GM19238 (cell line): ENCODE measurements around the gene ZNF514.
"Not testable (repeated sequence)": the region's sequence is repeated elsewhere in the genome, so short reads cannot be mapped to it uniquely, and the experiment has no call there.

ENCODE experiments used
- DNase-seq: peaks from one replicate; pipeline ENCODE4 v3.0.0; 2011; ENCODE audit warnings: low spot score; ENCODE audit not compliant: insufficient read length

ZNF514 gene

DNA sequence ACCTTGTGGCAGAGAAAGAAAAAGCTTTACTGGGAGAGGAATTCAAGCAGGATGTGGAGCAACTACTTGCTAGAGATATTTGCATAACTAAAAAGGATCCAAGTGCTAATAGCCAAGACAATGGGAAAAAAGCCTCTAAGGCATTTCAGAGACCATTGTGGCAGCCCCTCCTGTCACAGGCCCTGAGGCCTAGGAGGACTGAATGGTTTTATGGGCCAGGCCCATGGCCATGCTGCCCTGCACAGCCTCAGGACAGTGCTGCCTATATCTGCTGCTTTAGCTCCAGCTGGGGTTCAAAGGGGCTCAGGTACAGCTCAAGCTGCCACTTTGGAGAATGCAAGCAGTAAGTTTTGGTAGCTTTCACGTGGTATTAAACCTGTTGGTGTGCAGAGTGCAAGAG lies 20.9 kb downstream of the ZNF514 start:
- DNase-seq, result no peak

DNA sequence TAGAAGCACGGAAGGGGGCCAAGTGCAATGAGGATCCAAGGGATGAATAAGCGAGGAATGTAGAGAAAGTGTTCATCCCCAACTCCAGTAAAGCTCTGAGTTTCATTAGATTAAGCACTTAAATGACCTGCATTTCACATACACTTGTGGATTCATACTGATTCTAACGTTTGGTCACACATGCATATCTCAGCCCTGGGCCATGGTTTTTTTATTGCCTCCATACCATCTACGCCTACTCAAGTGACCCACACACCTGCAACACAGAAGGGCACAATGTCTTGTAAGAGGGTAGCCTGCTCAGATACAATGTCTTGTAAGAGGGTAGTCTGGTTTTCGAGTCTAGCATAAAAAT lies 37.5 kb downstream of the ZNF514 start:
- DNase-seq, result no peak

DNA sequence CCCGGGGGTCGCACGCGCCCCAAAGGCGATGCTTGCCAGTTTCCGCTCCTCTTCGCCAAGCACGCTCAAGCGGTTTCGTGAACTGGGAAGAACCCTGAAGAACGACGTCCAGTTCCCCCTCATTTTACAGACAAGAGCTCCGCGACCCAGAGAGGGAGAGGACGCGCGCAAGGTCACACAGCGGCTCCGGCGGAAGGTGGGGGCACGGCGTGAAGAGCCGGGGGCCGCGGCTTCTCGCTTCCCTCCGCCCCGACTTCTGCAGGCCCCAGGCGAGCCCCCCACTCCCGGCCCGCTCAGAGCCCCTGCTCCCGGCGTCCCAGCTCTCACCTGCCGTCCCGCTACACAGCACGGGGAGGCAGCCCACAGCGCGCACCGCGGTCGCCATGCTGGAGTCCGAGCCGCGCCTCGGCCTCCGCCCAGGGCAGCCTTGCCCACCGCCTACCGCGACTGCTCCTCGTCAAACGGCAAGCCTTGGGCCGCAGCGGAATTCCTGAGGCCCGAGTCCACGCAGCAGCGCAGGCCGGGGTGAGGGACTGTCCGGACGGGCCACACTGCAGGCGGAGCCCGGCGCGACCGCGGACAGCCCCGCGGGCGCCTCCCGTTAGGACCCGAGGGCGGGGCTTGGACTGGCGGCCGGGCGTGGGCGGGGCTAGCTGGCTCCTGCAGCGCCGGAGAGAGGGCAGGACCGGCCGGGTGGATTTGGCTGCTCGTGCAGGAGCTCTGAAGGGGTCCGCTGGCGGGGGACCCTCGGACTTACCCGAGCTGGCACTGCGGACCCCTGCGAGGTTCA lies 38.0 kb downstream of the ZNF514 start, which contains the start of gene MRPS5:
Gene MRPS5 (minus strand): TSS at position 402 of the 790 bp plus-strand sequence. CDS start 17 bp downstream, at position 385.
- DNase-seq, result peak; percentile 93

DNA sequence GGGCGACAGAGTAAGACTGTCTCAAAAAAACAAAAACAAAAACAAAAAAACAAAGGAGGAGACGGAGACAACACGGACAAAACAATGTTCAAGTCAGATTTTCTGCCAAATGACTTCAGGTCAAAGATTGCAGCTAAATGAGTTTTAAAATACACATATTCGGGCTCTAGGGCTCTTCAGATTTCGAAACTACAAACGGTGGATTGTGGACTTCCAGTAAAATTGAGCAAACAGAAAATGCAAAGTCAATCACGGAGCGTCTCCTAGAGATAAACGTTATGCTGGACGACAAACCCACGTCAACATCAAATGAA lies 38.6 kb downstream of the ZNF514 start:
- no peak for DNase-seq

DNA sequence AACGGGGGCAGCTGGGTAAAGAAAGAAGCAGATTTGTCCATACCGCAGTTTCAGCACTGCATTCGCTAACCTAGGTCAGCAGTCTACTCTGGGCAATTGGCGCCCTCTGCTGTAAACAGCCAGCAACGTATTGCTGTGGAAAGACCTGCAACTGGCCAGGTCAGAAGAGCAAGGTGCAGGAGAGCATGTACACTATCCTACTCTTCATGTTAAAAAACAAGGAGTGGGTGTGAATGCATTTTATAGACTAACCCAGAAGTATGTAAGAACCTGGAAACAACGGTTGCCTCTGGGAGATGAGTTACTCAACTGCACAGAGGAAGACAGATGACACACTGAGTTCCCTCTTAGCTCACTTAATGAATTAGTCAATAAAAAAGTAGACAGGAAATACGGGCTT lies 44.2 kb downstream of the ZNF514 start:
- DNase-seq, result peak; percentile 45

DNA sequence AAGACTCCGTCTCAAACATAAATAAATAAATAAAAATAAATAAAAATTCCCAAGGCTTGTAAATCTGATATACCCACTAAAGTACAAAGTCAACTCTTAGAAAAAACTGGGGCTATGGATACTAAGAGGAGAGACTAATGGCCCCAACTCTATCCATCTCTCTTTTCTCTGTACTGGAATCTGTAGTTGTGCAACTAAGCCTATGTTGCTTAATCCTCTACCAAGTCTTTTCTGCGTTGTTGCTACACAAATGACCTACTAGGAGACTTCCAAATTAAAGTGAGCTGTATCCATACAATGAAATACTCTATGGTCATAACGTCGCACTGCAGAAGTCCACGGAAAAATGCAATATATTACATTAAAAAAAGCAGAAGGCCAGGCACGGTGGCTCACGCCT lies 46.2 kb downstream of the ZNF514 start:
- DNase-seq, result no peak

- no peak for DNase-seq
Measured at GRCh38 chr2:95110395-95110794, 49.3 kb downstream of the ZNF514 start.

GRCh38 chr2:95109260-95109659 lies 50.4 kb downstream of the ZNF514 start:
- no peak for DNase-seq

GRCh38 chr2:95106081-95106480 lies 53.6 kb downstream of the ZNF514 start:
- DNase-seq, result no peak

DNA sequence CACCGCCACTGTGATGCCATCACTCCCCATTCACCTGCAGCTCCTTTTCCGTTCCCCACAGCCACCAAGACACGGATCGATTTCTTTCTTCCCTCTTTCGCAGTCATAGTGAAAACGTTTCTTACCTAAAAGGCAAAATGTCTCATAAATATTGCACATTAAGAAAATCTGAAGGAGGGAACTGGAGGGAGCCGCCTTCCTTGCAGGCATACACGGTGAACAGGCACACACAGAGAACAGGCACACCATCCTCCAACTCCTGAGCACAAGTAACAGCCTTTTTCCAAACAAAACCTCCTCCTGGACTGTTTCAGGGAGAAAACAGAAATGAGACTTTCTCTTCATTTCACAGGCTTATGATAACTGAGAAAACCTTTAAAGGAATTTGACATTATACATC lies 55.0 kb downstream of the ZNF514 start:
- no peak for DNase-seq

DNA sequence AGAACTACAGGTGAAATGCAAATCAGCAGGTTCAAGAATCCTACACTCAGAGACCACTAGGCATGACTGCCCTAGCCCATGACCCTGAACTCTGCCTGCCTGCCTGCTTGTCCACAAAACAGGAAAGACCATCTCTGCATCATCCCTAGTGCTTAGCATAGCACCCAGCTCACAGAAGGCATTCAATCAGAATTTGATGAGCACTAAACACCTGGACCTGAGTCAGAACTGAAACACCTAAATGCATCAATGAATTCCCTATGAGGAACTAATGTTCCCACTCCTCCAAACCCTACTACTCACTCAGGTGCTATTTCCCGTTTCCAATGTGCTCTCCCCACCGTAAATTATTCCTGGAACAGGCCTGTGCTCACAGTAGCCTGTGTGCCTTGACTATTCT lies 59.7 kb downstream of the ZNF514 start:
- no peak for DNase-seq

DNA sequence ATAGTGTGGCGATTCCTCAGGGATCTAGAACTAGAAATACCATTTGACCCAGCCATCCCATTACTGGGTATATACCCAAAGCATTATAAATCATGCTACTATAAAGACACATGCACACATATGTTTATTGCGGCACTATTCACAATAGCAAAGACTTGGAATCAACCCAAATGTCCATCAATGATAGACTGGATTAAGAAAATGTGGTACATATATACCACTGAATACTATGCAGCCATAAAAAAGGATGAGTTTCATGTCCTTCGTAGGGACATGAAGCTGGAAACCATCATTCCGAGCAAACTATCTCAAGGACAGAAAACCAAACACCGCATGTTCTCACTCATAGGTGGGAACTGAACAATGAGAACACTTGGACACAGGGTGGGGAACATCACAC lies 61.4 kb downstream of the ZNF514 start:
- DNase-seq, result not testable (repeated sequence)
